GM18907 (cell line): ENCODE measurements around the gene POU3F1.
"Not testable (repeated sequence)": the region's sequence is repeated elsewhere in the genome, so short reads cannot be mapped to it uniquely, and the experiment has no call there.

ENCODE experiments used
- ATAC-seq: cut with Tn5 transposase; IDR thresholded peaks from one replicate; pipeline ENCODE4 v1.9.1; 2021; ENCODE audit warnings: mild to moderate bottlenecking, moderate library complexity; ENCODE audit not compliant: unreplicated experiment

The POU3F1 gene

DNA sequence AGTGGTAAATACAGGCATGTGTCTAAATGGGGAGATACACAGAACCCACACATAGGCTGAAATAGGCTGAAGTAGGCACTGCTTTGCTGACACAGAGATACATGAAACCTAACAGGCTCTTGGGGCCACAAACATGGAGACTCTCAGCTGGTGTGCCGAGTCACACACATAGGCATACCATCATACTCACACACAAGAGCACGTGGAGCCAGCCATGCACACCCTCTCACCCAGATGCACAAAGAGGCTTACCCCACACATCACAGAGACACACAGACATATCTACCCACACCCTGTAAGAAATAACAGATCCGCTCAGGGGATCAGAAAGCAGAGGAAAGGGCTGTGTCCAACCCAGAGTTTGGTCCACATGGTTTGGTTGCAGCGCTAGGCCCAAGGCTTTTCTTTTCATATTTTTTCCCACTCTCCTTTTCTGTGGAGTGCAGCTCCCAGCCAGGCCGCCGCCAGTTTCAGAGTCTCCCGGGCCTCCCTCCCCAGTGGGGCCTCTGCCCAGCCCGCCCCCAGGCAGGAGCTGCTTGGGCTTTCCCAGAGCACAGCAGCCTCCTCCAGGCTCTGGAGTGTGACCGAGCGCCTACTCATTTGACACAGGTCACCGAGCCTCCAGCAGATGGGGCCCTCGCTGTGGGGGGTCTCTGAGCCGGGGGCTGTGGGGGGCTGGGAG lies 3.9 kb upstream of the POU3F1 start:
- ATAC-seq: no peak

GRCh38 chr1:38047603-38048141 lies 1.1 kb upstream of the POU3F1 start:
- ATAC-seq: no peak

DNA sequence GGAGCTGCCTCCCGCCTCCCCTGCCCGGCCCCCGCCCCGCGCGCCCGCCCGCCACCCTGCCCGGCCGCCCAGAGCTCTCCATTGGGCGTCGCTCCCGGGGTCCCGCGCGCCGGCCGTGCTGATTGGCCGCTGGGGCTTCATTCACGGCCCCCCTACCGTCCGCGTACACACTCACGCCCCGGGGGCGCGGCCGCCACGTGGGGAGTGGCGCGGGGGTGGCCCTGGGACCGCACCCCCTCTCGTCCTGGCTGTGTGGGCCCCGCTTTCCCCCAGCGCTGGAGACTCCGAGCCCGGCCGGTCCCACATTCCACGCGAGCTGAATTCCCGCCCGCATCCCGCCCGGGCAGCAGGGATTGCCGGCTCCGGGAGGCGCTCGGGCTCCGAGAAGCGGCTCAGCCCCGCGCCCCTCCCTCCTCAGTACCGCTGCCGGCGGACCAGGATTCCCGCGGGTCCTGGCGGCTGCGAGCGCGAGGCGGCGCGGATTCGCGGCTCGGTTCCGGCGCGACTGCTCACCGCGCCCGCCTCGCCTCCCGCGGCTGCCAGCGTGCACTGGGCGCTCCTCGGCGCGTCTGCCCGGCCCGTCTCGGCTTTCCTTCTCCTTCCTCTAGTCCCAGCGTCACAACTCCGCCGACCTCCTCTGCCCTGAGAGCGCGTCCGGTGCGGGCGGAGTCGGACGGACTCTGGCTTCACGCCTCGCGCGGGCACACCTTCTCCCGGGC lies 450 bp upstream of the POU3F1 start:
- ATAC-seq: peak; percentile 69

GRCh38 chr1:38045401-38046332 lies 926 bp downstream of the POU3F1 start:
- ATAC-seq: peak; percentile 21

- ATAC-seq: no peak
Observed at GRCh38 chr1:38044221-38045215, 2.1 kb downstream of the POU3F1 start.

DNA sequence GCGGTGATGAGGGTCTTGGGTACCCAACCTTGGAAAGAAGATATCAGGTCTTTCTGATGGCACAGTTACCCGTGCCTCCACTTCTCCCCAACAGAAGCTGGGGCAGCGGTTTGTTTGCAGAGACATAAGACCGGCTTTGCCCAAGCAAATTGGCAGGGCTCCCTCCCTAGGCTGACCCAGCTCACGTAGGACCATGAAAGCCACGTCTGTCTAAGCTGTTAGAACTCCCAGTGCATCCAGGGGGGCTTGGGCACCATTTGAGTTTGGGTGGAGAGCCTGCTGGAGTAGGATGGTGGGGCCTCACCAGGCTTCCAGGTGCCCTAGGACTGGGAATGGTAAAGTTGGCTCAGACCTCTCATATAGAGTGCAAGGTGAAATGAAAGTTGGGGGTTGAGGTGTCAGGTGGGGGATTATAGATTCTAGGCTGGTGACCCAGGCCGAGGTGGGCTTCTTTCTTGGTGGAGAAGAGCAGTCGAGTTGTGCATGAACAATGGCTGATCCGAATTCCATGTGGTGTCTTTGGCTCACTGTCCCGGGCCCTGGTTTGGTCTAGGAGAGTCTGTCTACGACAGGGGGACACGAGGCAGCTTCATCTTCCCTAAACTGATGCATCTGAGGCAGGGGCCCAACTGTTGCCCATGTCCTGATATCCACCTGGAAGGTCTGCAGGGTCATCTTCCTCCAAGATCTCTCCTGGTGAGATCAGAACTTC lies 3.4 kb downstream of the POU3F1 start:
- no peak for ATAC-seq

DNA sequence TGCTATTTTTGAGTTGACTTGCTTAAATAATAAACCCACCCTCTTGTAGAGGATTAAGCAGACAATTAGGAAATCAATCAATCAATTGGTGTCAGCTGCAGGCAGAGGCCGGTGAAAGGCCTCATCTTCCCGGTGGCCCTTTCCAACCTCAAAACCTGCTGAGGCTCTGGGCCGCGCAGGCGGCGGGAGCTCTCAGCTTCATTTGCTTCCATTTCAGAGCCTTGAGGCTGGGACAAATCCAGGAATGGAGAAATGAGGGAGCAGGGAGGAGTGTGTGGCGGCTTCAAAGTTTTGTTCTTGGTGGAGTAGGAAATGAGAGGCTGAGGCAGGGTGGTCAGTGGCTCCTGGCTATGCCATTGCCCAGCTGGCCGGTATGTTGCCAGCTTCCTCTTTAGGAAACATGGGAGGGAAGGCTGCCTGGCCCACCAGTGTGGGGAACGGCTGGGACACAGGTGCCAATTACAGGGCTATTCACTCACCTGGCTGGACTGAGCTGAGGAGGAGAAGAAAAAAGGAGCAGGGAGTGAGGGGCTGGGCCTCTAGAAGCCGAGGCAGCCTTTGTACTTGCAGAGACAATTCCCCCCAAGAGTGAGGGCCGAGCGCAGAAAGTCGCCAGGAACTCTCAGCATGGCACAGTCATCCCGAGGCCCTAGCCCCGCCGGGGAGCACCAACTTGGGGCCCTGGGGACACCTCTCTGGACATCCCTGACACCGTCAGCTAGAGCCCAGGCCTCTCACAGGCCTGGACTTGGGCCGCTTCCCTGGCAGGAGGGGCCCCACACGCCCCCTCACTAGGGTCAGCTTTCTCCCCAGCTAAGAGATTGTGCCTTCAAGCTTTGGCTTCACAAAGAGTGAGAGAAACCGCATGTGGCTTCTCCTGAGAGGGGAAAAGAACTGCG lies 4.4 kb downstream of the POU3F1 start:
- no peak for ATAC-seq

GRCh38 chr1:38039331-38040088 lies 7.1 kb downstream of the POU3F1 start:
- no peak for ATAC-seq

DNA sequence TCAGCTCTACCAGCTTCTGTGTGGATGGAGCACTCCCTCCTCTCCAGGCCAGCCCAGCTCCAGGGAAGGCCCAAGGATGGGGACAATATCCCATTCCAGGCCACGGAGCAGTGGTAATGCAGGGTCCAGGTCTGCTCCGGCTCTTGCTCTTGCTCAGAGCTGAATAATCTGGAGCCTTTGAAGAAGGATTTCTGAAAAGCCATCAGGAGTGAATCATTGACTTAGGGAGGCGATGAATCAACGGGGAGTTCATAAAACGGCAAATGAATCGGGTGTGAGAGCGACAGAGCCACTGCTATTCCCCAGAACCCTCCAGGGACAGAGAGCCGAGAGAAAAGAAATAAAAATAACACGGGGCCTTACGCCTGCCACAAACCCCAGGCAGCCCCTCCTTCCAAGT lies 7.7 kb downstream of the POU3F1 start:
- ATAC-seq: no peak

- ATAC-seq: no peak
Observed at GRCh38 chr1:38037221-38037939, 9.2 kb downstream of the POU3F1 start.

GRCh38 chr1:38034871-38035270 lies 11.7 kb downstream of the POU3F1 start:
- ATAC-seq: no peak

GRCh38 chr1:38032992-38033391 lies 13.6 kb downstream of the POU3F1 start:
- ATAC-seq: not testable (repeated sequence)

DNA sequence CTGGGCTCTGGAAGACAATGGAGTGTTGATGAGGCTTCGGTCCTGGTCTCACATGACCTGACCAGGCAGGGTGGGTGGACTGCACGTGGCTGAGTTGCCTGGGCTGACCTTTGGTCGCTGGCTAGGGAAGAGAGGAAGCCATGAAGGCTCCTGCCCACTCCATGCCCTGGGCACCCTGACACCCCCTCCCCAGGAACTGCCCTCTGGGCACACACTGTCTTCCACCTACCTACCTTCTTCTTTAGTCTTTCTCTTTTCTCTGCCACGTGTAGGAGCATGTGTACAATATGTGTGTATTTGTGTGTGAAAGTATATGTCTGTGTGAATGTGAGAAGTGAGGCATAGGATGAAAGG lies 15.1 kb downstream of the POU3F1 start:
- no peak for ATAC-seq

DNA sequence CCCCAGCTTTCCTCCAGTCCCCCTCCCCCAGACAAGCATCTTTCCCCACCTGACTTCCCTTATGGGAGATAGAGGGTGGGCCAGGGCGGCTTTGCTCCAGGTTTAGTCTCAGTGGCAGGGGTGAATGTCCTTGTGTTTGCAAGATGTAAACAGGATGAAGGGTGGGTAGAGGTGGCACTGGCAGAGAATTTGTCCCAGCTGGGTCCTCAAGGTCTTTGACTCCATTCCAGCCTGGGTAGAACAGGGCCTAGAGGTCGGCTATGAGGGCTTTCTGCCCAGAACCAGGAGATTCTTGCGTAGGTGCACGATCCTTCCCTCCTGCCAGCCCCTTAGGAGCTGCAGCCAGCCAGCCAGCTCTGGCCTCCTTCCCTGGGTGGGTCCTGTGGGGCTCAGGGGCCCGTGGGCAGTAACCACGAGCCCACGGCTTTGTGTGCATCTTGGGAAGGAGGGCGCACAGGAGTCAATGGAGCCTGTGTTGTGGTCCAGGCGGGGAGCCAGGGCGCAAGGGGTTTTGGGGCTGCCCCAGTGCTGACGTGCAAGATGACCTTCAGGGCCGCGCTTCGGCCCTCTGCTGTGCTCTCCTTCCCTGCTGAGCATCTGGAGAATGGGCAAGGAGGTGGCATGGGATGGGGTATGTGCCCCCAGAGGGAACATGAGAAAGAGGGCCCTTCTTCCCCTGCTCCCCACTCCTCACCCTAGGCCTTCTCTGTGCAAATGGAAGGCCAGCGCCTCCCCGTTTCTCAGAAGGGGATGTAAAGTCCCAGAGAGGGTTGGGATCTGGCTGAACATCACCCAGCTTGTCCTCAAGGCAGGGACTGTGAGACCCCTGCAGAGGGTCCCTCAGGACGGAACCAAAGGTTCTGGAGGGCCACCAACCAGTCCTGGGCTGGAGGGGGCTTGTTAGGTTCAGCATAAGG lies 15.7 kb downstream of the POU3F1 start:
- ATAC-seq: no peak

DNA sequence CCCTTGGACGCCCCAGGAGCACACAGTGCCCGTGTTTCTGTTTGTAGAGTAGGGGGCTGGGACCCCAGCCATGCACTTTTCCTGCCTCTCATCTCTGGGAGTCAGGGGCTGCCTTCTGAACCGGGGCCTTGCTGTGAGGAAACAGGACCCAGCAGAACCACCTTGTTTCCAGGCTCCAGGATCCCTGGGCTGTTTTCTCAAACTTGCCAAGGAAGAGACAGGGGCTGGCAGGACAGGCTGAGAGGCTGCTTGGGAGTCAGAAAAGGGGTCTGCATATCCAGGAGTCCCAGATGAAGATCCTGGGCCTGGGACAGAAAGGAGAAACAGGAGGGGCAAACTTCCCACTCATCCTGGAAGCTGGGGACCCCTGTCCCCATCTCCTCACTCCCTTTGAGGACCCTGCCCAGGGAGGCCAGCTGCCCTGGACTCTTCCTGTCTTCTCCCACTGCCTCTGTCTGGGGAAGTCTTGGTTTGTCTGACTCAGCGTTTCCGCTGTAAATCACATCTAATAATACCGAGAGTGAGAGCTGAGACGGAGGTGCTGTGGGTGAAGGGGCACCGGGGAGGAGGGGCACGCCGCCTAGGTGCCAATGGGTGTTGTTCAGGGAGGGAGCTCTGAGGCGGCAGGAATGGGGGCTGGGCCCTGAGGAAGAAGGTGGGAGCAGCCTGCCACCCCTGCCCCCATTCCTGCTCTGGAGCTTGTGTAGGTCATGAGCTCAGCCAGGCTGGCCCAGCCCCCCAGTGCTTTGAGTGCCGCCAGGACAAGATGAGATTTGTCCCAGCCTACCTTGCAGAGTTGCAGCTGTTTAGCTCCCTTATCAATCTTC lies 16.7 kb downstream of the POU3F1 start:
- peak; percentile 44 for ATAC-seq
